Fibroblast of pulmonary artery (primary cell): Measurements from ENCODE around the gene PPDPF.

Experiments used
- DNase-seq: peaks from one replicate; pipeline ENCODE4 v3.0.0-alpha.2; 2010; ENCODE audit warnings: low read depth
- H3K4me3 ChIP-seq: replicated peaks from 2 replicates; pipeline ENCODE4 v1.5.1; 2011; ENCODE audit warnings: low read depth, mild to moderate bottlenecking, control low read depth, low read length, moderate library complexity
- TF ChIP-seq, protein P1 (sequence below): IDR thresholded peaks from 2 replicates; pipeline ENCODE4 v1.5.1; 2011; ENCODE audit warnings: mild to moderate bottlenecking, control low read depth, low read length, inconsistent platforms; ENCODE audit errors: missing control alignments

PPDPF gene

GRCh38 chr20:63565021-63565698, 44.6 kb downstream of the PPDPF start:
- no peak overlapping the region for H3K4me3 ChIP-seq
- no peak for DNase-seq
- TF ChIP-seq, protein P1, sequence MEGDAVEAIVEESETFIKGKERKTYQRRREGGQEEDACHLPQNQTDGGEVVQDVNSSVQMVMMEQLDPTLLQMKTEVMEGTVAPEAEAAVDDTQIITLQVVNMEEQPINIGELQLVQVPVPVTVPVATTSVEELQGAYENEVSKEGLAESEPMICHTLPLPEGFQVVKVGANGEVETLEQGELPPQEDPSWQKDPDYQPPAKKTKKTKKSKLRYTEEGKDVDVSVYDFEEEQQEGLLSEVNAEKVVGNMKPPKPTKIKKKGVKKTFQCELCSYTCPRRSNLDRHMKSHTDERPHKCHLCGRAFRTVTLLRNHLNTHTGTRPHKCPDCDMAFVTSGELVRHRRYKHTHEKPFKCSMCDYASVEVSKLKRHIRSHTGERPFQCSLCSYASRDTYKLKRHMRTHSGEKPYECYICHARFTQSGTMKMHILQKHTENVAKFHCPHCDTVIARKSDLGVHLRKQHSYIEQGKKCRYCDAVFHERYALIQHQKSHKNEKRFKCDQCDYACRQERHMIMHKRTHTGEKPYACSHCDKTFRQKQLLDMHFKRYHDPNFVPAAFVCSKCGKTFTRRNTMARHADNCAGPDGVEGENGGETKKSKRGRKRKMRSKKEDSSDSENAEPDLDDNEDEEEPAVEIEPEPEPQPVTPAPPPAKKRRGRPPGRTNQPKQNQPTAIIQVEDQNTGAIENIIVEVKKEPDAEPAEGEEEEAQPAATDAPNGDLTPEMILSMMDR, result no peak

DNA sequence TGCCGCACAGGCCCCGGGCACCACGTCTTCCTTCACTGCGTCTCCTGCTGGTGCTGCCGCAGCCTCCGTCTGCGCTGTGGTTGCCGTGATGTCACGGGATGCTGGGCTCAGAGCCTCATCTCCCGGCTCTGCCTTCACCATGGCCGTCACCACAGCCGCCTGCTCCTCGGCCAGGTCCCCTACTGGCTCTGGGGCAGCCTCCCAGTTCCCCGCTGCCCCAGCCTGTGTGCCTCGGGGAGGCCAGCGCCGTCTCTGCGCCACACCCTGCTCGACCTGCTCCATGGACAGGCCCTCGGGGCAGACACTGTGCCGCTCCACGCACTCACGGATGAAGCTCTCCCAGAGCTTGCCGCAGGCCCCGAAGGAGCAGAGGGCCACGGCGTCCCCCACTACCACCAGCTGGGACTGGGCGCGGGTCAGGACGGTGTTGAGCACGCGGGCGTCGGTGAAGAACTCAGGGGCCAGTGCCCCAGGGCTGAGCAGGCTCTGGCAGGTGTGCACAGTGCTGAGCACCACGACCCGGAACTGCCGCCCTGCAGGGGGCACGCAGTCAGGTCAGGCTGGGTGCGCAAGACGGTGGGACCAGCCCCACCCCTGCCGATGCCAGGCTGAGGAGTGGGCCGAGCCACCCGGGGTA, 45.3 kb downstream of the PPDPF start:
- H3K4me3 ChIP-seq, result no peak overlapping the region
- DNase-seq, result no peak
- TF ChIP-seq, protein P1, result no peak

DNA sequence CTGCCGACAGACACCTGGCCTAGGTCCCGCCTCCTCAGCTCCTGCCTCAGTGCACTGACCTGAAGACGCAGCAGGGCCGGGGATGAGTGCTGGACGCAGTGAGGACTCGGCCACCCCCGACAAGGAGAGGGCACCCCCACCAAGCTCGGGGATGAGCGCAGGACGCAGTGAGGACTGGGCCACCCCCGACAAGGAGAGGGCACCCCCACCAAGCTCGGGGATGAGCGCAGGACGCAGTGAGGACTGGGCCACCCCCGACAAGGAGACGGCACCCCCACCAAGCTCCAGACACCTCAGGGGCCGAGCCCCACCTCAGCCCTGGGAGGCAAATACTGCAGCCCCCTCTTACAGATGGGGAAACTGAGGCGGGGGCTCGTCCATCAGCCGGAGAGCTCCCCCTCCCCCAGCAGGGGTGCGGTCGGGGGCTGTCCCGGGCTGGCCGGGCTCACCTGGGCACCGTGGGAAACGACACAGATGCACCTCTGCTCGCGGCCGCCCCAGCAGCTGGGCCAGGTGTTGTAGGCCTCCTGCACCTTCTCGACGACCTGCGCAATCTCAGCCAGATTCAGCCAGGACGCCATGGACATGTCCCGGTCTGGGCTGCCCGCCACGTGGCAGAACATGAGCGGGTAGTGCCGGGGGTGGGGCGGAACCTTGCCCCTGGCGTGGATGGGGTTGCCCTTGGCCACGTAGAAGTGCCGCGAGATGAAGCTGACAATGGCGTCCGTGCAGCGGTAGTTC, 46.0 kb downstream of the PPDPF start:
- TF ChIP-seq, protein P1, result no peak
- no peak overlapping the region for H3K4me3 ChIP-seq
- DNase-seq, result no peak

DNA sequence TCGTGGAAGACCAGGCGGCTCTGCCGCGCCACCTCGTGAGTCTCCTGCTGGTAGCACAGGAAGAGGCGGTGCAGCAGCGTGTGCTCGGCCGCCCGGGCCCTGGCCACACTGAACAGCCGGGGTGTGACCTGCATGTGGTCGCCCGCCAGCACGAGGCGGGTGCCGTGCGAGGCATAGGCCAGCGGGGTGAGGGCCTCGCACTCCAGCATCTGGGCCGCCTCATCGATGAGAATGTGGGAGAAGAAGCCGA, 46.5 kb downstream of the PPDPF start:
- no peak for DNase-seq
- TF ChIP-seq, protein P1, result no peak
- H3K4me3 ChIP-seq, result no peak overlapping the region

- no peak for DNase-seq
- TF ChIP-seq, protein P1, result no peak
- no peak overlapping the region for H3K4me3 ChIP-seq
These were observed 47.0 kb downstream of the PPDPF start for GRCh38 chr20:63567386-63568169.

GRCh38 chr20:63568170-63568981, 47.8 kb downstream of the PPDPF start:
- TF ChIP-seq, protein P1, result no peak
- DNase-seq, result no peak
- H3K4me3 ChIP-seq, result no peak overlapping the region
